Measurements from ENCODE around the gene PITPNM3.

PITPNM3 gene

GRCh38 chr17:6408276-6408675 is 148.1 kb downstream of the PITPNM3 start:
- no peak for DNase-seq (ENCODE audit: low read depth)
- no peak overlapping the region for H3K4me3 ChIP-seq (ENCODE audit: low read length)
- TF ChIP-seq, protein P1, sequence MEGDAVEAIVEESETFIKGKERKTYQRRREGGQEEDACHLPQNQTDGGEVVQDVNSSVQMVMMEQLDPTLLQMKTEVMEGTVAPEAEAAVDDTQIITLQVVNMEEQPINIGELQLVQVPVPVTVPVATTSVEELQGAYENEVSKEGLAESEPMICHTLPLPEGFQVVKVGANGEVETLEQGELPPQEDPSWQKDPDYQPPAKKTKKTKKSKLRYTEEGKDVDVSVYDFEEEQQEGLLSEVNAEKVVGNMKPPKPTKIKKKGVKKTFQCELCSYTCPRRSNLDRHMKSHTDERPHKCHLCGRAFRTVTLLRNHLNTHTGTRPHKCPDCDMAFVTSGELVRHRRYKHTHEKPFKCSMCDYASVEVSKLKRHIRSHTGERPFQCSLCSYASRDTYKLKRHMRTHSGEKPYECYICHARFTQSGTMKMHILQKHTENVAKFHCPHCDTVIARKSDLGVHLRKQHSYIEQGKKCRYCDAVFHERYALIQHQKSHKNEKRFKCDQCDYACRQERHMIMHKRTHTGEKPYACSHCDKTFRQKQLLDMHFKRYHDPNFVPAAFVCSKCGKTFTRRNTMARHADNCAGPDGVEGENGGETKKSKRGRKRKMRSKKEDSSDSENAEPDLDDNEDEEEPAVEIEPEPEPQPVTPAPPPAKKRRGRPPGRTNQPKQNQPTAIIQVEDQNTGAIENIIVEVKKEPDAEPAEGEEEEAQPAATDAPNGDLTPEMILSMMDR (conservative IDR thresholded peaks at IDR 0.05; ENCODE audit: low read depth, low read length) = no peak

GRCh38 chr17:6402258-6402657 is 154.1 kb downstream of the PITPNM3 start:
- TF ChIP-seq, protein P1 (conservative IDR thresholded peaks at IDR 0.05; ENCODE audit: low read depth, low read length) = no peak
- no peak overlapping the region for H3K4me3 ChIP-seq (ENCODE audit: low read length)
- no peak for DNase-seq (ENCODE audit: low read depth)

All from retinal pigment epithelial cell (primary cell).